Activated T-helper 2 cell treated with anti-CD3 and anti-CD28 coated beads, Interferon-gamma antibody, Interleukin-2, Interleukin-4, amounts not matched to agents 10 μg/mL and 5 μg/mL and 100 μg/mL, durations not matched to agents 14 hours and 24 hours and 36 hours (primary cell): ENCODE data around the gene GRM8. TPM values are rescaled to one million over a fixed set of nuclear protein-coding genes. Genes with fewer than 3 reads are reported as not detected.

Source experiments
- DNase-seq: peaks from one replicate; pipeline ENCODE4 v3.0.0; 2021; ENCODE audit warnings: low spot score
- H3K27ac Mint-ChIP-seq: one replicate; pipeline ENCODE4 v1.8.0; 2021; ENCODE audit warnings: mixed read lengths
- H3K27me3 Mint-ChIP-seq: one replicate; pipeline ENCODE4 v1.8.0; 2021; ENCODE audit warnings: low read depth, mixed read lengths
- H3K36me3 Mint-ChIP-seq: one replicate; pipeline ENCODE4 v1.8.0; 2021; ENCODE audit warnings: low read depth, mixed read lengths
- H3K4me1 Mint-ChIP-seq: one replicate; pipeline ENCODE4 v1.8.0; 2021; ENCODE audit warnings: low read depth, mixed read lengths
- H3K4me3 Mint-ChIP-seq: one replicate; pipeline ENCODE4 v1.8.0; 2021; ENCODE audit warnings: low read depth, mild to moderate bottlenecking, moderate library complexity, mixed read lengths
- H3K9me3 Mint-ChIP-seq: one replicate; pipeline ENCODE4 v1.8.0; 2021; ENCODE audit warnings: mixed read lengths
- intact Hi-C: fragments of 100-400 bp; cut with micrococcal nuclease; formaldehyde crosslinking; loops from one replicate; pipeline ENCODE4 v1.15.1; 2023
- total RNA-seq: library from RNA; stranded (reverse); gene quantifications from 2 replicates; pipeline ENCODE4 v1.2.3, GENCODE V29; 2022

The GRM8 gene
- total RNA-seq, 1 donor from 2014 or later = not detected

GRCh38 chr7:126589068-126589684 lies 663.6 kb downstream of the GRM8 start:
- H3K27ac Mint-ChIP-seq = no peak overlapping the region
- H3K9me3 Mint-ChIP-seq = peaks cover 7% of the 10 kb centered on the region
- H3K4me1 Mint-ChIP-seq = no peaks in the 10 kb centered on the region
- H3K27me3 Mint-ChIP-seq = no peaks in the 10 kb centered on the region
- DNase-seq = no peak
- no peak overlapping the region for H3K4me3 Mint-ChIP-seq
- intact Hi-C loops = no loop called here
- no peaks in the 10 kb centered on the region for H3K36me3 Mint-ChIP-seq

- DNase-seq = no peak
- peaks cover 9% of the 10 kb centered on the region for H3K9me3 Mint-ChIP-seq
- intact Hi-C loops = no loop called here
- no peak overlapping the region for H3K4me3 Mint-ChIP-seq
- H3K36me3 Mint-ChIP-seq = no peaks in the 10 kb centered on the region
- H3K27me3 Mint-ChIP-seq = no peaks in the 10 kb centered on the region
- no peaks in the 10 kb centered on the region for H3K4me1 Mint-ChIP-seq
- H3K27ac Mint-ChIP-seq = no peak overlapping the region
Measured at GRCh38 chr7:126578338-126578737, 674.4 kb downstream of the GRM8 start.

- Mint-ChIP-seq H3K36me3 (no peaks in the 10 kb centered on the region), H3K4me1 (no peaks in the 10 kb centered on the region), H3K27ac (no peak overlapping the region), H3K27me3 (no peaks in the 10 kb centered on the region), H3K9me3 (peaks cover 9% of the 10 kb centered on the region), H3K4me3 (no peak overlapping the region)
- intact Hi-C loops = no loop called here
- no peak for DNase-seq
Measured at GRCh38 chr7:126574276-126575250, 678.2 kb downstream of the GRM8 start.

GRCh38 chr7:126570845-126571244 lies 681.9 kb downstream of the GRM8 start:
- Mint-ChIP-seq H3K36me3 (no peaks in the 10 kb centered on the region), H3K4me1 (no peaks in the 10 kb centered on the region), H3K27me3 (no peaks in the 10 kb centered on the region), H3K4me3 (no peak overlapping the region), H3K9me3 (no peaks in the 10 kb centered on the region), H3K27ac (no peak overlapping the region)
- DNase-seq = no peak
- intact Hi-C loops = no loop called here

- intact Hi-C loops = no loop called here
- no peaks in the 10 kb centered on the region for H3K9me3 Mint-ChIP-seq
- H3K4me3 Mint-ChIP-seq = no peak overlapping the region
- no peak overlapping the region for H3K27ac Mint-ChIP-seq
- no peak for DNase-seq
- no peaks in the 10 kb centered on the region for H3K36me3 Mint-ChIP-seq
- no peaks in the 10 kb centered on the region for H3K4me1 Mint-ChIP-seq
- no peaks in the 10 kb centered on the region for H3K27me3 Mint-ChIP-seq
Measured at GRCh38 chr7:126569402-126569801, 683.3 kb downstream of the GRM8 start.

GRCh38 chr7:126557271-126557670 lies 695.5 kb downstream of the GRM8 start:
- Mint-ChIP-seq H3K4me3 (no peak overlapping the region), H3K36me3 (no peaks in the 10 kb centered on the region), H3K4me1 (no peaks in the 10 kb centered on the region), H3K27ac (no peak overlapping the region), H3K9me3 (no peaks in the 10 kb centered on the region), H3K27me3 (no peaks in the 10 kb centered on the region)
- intact Hi-C loops = no loop called here
- no peak for DNase-seq

- Mint-ChIP-seq H3K4me1 (no peaks in the 10 kb centered on the region), H3K27me3 (no peaks in the 10 kb centered on the region), H3K27ac (no peak overlapping the region), H3K9me3 (no peaks in the 10 kb centered on the region), H3K36me3 (no peaks in the 10 kb centered on the region), H3K4me3 (no peak overlapping the region)
- DNase-seq = no peak
- intact Hi-C loops = no loop called here
Measured at GRCh38 chr7:126541406-126541805, 711.3 kb downstream of the GRM8 start.

GRCh38 chr7:126535176-126535575 lies 717.6 kb downstream of the GRM8 start:
- Mint-ChIP-seq H3K36me3 (no peaks in the 10 kb centered on the region), H3K4me1 (no peaks in the 10 kb centered on the region), H3K27me3 (no peaks in the 10 kb centered on the region), H3K27ac (no peak overlapping the region), H3K4me3 (no peak overlapping the region), H3K9me3 (peaks cover 14% of the 10 kb centered on the region)
- DNase-seq = no peak
- intact Hi-C loops = no loop called here

GRCh38 chr7:126533715-126534114 lies 719.0 kb downstream of the GRM8 start:
- H3K9me3 Mint-ChIP-seq = peaks cover 16% of the 10 kb centered on the region
- no peaks in the 10 kb centered on the region for H3K4me1 Mint-ChIP-seq
- no peak for DNase-seq
- no peak overlapping the region for H3K4me3 Mint-ChIP-seq
- H3K27me3 Mint-ChIP-seq = no peaks in the 10 kb centered on the region
- H3K27ac Mint-ChIP-seq = no peak overlapping the region
- H3K36me3 Mint-ChIP-seq = no peaks in the 10 kb centered on the region
- intact Hi-C loops = no loop called here

- H3K36me3 Mint-ChIP-seq = no peaks in the 10 kb centered on the region
- DNase-seq = no peak
- intact Hi-C loops = no loop called here
- no peak overlapping the region for H3K4me3 Mint-ChIP-seq
- peaks cover 20% of the 10 kb centered on the region for H3K9me3 Mint-ChIP-seq
- no peaks in the 10 kb centered on the region for H3K27me3 Mint-ChIP-seq
- no peaks in the 10 kb centered on the region for H3K4me1 Mint-ChIP-seq
- no peak overlapping the region for H3K27ac Mint-ChIP-seq
Measured at GRCh38 chr7:126529833-126530232, 722.9 kb downstream of the GRM8 start.

GRCh38 chr7:126529254-126529653 lies 723.5 kb downstream of the GRM8 start:
- no peak overlapping the region for H3K27ac Mint-ChIP-seq
- H3K36me3 Mint-ChIP-seq = no peaks in the 10 kb centered on the region
- DNase-seq = no peak
- peaks cover 16% of the 10 kb centered on the region for H3K9me3 Mint-ChIP-seq
- H3K27me3 Mint-ChIP-seq = no peaks in the 10 kb centered on the region
- intact Hi-C loops = no loop called here
- H3K4me3 Mint-ChIP-seq = no peak overlapping the region
- H3K4me1 Mint-ChIP-seq = no peaks in the 10 kb centered on the region

- intact Hi-C loops = no loop called here
- no peaks in the 10 kb centered on the region for H3K4me1 Mint-ChIP-seq
- H3K27ac Mint-ChIP-seq = no peak overlapping the region
- H3K4me3 Mint-ChIP-seq = no peak overlapping the region
- no peaks in the 10 kb centered on the region for H3K27me3 Mint-ChIP-seq
- no peaks in the 10 kb centered on the region for H3K36me3 Mint-ChIP-seq
- DNase-seq = no peak
- peaks cover 7% of the 10 kb centered on the region for H3K9me3 Mint-ChIP-seq
Measured at GRCh38 chr7:126525906-126526305, 726.8 kb downstream of the GRM8 start.

- no peak overlapping the region for H3K4me3 Mint-ChIP-seq
- H3K27me3 Mint-ChIP-seq = no peaks in the 10 kb centered on the region
- no peaks in the 10 kb centered on the region for H3K4me1 Mint-ChIP-seq
- H3K27ac Mint-ChIP-seq = no peak overlapping the region
- intact Hi-C loops = no loop called here
- DNase-seq = no peak
- no peaks in the 10 kb centered on the region for H3K36me3 Mint-ChIP-seq
- H3K9me3 Mint-ChIP-seq = peaks cover 7% of the 10 kb centered on the region
Measured at GRCh38 chr7:126524967-126525366, 727.8 kb downstream of the GRM8 start.
